ENCODE measurements around the gene LRRC27.
A peak's percentile ranks its signal among the peaks of the same experiment; 100 is the strongest.

LRRC27 gene

DNA sequence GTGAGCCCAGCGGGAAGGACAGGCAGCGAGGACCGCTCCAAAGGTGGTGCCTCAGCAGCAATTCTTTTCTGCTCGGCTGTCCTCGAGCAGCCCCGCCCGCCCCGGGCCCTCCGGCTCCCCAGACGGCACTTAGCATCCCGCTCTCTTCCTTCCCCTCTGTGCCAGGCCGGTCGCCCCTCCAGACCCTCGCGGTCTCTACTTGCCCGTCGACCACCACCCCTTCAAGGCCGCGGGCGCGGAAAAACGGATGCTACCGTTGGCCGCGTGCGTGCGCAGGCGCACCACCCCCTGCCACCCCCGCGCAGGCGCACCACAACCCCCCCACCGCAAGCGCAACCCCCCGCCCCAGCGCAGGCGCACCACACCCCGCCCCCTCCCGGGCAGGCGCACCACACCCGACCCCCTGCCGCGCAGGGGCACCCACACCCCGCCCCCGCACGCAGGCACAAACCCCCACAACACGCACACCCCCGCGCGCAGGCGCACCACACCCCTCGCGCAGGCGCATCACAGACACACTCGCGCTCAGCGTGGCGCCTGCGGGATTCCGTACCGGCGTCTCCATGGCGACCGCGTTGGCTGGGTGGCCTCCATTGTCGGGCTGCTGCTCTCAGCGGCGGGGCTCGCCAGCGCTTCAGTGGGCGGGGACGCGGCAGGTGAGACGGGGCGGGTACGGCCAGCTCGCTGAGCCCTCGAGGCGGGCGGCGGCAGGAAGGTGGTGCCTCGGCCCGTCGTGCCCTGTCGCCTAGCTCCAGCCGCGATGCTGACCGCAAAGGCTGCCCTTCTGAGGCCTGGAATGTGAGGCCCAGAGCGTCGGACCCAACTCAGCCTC lies at the start of gene LRRC27:
Gene LRRC27, plus strand, starts transcription at position 593 of the 832 bp plus-strand sequence. CDS start 1,332 bp downstream, outside the sequence.
- peak; percentile 87 for ATAC-seq
- TF ChIP-seq, protein P1, sequence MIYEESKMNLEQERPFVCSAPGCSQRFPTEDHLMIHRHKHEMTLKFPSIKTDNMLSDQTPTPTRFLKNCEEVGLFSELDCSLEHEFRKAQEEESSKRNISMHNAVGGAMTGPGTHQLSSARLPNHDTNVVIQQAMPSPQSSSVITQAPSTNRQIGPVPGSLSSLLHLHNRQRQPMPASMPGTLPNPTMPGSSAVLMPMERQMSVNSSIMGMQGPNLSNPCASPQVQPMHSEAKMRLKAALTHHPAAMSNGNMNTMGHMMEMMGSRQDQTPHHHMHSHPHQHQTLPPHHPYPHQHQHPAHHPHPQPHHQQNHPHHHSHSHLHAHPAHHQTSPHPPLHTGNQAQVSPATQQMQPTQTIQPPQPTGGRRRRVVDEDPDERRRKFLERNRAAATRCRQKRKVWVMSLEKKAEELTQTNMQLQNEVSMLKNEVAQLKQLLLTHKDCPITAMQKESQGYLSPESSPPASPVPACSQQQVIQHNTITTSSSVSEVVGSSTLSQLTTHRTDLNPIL (CRISPR knock-in tag; IDR thresholded peaks at IDR 0.05; ENCODE audit: low read depth): no peak
- TF ChIP-seq ESRRG (CRISPR knock-in tag; IDR thresholded peaks at IDR 0.05) (no peak), TOX (CRISPR knock-in tag; IDR thresholded peaks at IDR 0.05; ENCODE audit: borderline replicate concordance) (no peak)

DNA sequence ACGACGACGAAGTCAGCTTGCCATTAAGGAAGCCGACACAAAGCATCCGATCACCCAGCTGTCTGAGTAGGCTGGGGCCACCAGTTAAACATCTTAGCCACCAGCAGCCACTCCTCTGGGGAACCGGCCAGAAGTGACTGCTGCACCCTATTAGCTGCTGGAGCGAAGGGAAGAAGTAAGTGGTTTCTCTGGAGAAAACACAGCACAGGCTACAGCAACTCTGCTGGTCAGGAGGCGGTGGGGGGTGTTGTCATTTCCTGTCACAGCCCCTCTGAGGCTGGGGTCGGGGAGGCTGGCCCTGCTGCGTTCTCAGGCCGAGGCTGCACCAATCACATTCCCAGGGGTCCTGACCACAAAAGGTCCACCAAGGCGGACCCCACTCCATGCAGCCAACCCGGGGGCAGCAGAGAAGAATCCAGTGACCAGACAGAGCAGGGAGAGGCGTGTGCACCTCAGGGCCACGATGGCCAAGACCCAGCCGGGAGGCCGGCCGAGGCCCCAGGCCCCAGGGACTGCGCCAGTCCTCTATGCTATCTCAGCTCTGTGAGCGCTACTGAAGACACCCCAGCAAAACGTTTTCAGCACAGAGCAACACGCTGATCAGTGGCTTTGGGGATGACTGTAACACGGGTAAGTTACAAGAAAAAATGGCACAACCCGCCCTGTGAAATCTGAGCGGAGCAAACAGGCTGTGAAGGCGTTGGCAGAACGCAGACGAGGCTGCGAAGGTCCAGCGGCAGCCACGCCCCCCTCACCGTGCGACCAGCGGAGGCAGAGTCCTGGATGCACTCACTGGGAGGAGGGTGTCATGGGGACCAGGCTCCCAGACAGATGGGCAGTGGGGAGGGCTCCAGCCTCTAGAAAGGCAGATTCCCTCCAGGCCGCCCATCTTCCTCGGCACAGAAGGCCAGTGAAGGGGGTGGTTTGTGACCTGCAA lies 49.1 kb upstream of the LRRC27 start:
- ATAC-seq: no peak
- TF ChIP-seq CSDC2 (CRISPR knock-in tag; IDR thresholded peaks at IDR 0.05) (no peak), ZNF8 (CRISPR knock-in tag; IDR thresholded peaks at IDR 0.05) (no peak), ISL1 (CRISPR knock-in tag; IDR thresholded peaks at IDR 0.05) (no peak), ZNF565 (CRISPR knock-in tag; conservative IDR thresholded peaks at IDR 0.05; ENCODE audit: low read depth) (no peak), ZC3H10 (CRISPR knock-in tag; IDR thresholded peaks at IDR 0.05) (no peak), ARNTL (CRISPR knock-in tag; IDR thresholded peaks at IDR 0.05; ENCODE audit: borderline replicate concordance, low read depth) (no peak), RARB (CRISPR knock-in tag; IDR thresholded peaks at IDR 0.05) (no peak), TCF4 (CRISPR knock-in tag; IDR thresholded peaks at IDR 0.05; ENCODE audit: borderline replicate concordance) (no peak), GLIS3 (CRISPR knock-in tag; IDR thresholded peaks at IDR 0.05) (no peak), SNAI2 (CRISPR knock-in tag; IDR thresholded peaks at IDR 0.05) (no peak), ZFP30 (CRISPR knock-in tag; IDR thresholded peaks at IDR 0.05) (no peak)
- TF ChIP-seq, protein P2, sequence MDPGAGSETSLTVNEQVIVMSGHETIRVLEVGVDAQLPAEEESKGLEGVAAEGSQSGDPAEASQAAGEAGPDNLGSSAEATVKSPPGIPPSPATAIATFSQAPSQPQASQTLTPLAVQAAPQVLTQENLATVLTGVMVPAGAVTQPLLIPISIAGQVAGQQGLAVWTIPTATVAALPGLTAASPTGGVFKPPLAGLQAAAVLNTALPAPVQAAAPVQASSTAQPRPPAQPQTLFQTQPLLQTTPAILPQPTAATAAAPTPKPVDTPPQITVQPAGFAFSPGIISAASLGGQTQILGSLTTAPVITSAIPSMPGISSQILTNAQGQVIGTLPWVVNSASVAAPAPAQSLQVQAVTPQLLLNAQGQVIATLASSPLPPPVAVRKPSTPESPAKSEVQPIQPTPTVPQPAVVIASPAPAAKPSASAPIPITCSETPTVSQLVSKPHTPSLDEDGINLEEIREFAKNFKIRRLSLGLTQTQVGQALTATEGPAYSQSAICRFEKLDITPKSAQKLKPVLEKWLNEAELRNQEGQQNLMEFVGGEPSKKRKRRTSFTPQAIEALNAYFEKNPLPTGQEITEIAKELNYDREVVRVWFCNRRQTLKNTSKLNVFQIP (CRISPR knock-in tag; IDR thresholded peaks at IDR 0.05; ENCODE audit: borderline replicate concordance, low read depth): no peak
- TF ChIP-seq, protein P3, sequence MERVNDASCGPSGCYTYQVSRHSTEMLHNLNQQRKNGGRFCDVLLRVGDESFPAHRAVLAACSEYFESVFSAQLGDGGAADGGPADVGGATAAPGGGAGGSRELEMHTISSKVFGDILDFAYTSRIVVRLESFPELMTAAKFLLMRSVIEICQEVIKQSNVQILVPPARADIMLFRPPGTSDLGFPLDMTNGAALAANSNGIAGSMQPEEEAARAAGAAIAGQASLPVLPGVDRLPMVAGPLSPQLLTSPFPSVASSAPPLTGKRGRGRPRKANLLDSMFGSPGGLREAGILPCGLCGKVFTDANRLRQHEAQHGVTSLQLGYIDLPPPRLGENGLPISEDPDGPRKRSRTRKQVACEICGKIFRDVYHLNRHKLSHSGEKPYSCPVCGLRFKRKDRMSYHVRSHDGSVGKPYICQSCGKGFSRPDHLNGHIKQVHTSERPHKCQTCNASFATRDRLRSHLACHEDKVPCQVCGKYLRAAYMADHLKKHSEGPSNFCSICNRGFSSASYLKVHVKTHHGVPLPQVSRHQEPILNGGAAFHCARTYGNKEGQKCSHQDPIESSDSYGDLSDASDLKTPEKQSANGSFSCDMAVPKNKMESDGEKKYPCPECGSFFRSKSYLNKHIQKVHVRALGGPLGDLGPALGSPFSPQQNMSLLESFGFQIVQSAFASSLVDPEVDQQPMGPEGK (CRISPR knock-in tag; IDR thresholded peaks at IDR 0.05; ENCODE audit: borderline replicate concordance): no peak
- TF ChIP-seq, protein P4, sequence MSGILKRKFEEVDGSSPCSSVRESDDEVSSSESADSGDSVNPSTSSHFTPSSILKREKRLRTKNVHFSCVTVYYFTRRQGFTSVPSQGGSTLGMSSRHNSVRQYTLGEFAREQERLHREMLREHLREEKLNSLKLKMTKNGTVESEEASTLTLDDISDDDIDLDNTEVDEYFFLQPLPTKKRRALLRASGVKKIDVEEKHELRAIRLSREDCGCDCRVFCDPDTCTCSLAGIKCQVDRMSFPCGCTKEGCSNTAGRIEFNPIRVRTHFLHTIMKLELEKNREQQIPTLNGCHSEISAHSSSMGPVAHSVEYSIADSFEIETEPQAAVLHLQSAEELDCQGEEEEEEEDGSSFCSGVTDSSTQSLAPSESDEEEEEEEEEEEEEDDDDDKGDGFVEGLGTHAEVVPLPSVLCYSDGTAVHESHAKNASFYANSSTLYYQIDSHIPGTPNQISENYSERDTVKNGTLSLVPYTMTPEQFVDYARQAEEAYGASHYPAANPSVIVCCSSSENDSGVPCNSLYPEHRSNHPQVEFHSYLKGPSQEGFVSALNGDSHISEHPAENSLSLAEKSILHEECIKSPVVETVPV (CRISPR knock-in tag; IDR thresholded peaks at IDR 0.05): no peak

DNA sequence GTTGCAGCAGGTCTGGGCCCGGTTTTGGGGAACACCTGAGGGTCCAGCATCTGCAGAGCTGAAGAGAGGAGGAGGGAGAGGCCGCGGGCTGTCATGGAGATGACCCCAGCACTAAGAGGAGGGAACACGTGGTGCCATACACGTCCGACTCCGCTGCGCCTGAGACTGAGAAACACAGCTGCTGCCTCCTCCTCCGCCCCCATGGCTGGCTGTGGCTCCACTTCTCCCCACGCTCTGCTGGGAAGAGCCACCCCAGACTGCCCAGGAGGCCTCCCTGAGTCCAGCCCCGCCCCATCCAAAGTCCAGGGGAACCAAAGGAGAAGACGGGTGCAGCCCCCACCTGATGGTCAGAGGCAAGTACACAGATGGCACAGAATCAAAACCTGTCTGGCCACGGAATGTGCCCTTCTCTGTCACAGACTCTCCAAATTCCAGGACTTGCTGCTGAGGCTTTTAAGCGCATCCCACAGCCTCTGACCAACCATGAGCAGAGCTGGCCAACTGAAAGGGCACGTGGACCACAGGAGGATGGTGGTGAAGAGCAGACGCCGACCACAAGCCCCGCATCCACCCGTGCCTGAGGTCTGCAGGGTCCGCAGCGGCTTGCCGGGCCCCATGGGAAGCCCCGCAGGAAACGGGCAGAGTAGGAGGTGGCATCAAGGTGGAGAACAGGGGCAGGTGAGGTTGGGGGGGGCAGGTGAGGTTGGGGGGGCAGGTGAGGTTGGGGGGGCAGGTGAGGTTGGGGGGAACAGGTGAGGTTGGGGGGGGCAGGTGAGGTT lies 48.2 kb upstream of the LRRC27 start:
- ATAC-seq: no peak
- TF ChIP-seq, protein P4 (CRISPR knock-in tag; IDR thresholded peaks at IDR 0.05): no peak
- TF ChIP-seq, protein P5, sequence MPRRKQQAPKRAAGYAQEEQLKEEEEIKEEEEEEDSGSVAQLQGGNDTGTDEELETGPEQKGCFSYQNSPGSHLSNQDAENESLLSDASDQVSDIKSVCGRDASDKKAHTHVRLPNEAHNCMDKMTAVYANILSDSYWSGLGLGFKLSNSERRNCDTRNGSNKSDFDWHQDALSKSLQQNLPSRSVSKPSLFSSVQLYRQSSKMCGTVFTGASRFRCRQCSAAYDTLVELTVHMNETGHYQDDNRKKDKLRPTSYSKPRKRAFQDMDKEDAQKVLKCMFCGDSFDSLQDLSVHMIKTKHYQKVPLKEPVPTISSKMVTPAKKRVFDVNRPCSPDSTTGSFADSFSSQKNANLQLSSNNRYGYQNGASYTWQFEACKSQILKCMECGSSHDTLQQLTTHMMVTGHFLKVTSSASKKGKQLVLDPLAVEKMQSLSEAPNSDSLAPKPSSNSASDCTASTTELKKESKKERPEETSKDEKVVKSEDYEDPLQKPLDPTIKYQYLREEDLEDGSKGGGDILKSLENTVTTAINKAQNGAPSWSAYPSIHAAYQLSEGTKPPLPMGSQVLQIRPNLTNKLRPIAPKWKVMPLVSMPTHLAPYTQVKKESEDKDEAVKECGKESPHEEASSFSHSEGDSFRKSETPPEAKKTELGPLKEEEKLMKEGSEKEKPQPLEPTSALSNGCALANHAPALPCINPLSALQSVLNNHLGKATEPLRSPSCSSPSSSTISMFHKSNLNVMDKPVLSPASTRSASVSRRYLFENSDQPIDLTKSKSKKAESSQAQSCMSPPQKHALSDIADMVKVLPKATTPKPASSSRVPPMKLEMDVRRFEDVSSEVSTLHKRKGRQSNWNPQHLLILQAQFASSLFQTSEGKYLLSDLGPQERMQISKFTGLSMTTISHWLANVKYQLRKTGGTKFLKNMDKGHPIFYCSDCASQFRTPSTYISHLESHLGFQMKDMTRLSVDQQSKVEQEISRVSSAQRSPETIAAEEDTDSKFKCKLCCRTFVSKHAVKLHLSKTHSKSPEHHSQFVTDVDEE (CRISPR knock-in tag; IDR thresholded peaks at IDR 0.05): no peak
- TF ChIP-seq ARNTL (CRISPR knock-in tag; IDR thresholded peaks at IDR 0.05; ENCODE audit: borderline replicate concordance, low read depth): no peak
- TF ChIP-seq ZFP30 (CRISPR knock-in tag; IDR thresholded peaks at IDR 0.05): no peak
- TF ChIP-seq ZFP3 (CRISPR knock-in tag; IDR thresholded peaks at IDR 0.05): no peak
- TF ChIP-seq, protein P3 (CRISPR knock-in tag; IDR thresholded peaks at IDR 0.05; ENCODE audit: borderline replicate concordance): no peak
- no peak for TF ChIP-seq OSR1 (CRISPR knock-in tag; IDR thresholded peaks at IDR 0.05)
- TF ChIP-seq TCF4 (CRISPR knock-in tag; IDR thresholded peaks at IDR 0.05; ENCODE audit: borderline replicate concordance): no peak
- no peak for TF ChIP-seq CSDC2 (CRISPR knock-in tag; IDR thresholded peaks at IDR 0.05)
- no peak for TF ChIP-seq PPARA (CRISPR knock-in tag; IDR thresholded peaks at IDR 0.05; ENCODE audit: borderline replicate concordance)
- no peak for TF ChIP-seq TOX (CRISPR knock-in tag; IDR thresholded peaks at IDR 0.05; ENCODE audit: borderline replicate concordance)
